GM23338 (cell line): ENCODE data around the gene BMPER. TPM values are rescaled to one million over a fixed set of nuclear protein-coding genes. Genes with fewer than 3 reads are reported as not detected.

Experiments
- ATAC-seq: fragments of 200-7000 bp; cut with Tn5 transposase; 3 replicates; pipeline ENCODE4 v1.9.1; 2020
- DNase-seq: peaks from one replicate; pipeline ENCODE4 v3.0.0-alpha.2; 2015; ENCODE audit warnings: low spot score
- H2AFZ ChIP-seq: fragments of 200-600 bp; sonication (generic); 2 replicates; pipeline ENCODE4 v1.8.0; 2016; ENCODE audit warnings: antibody characterized with exemption, mild to moderate bottlenecking, moderate library complexity
- H3F3A ChIP-seq: fragments of 200-600 bp; sonication (generic); replicated peaks from 2 replicates; pipeline ENCODE4 v1.8.0; 2017; ENCODE audit warnings: antibody characterized with exemption, mixed run types, low read depth
- H3K27ac ChIP-seq: fragments of 200-600 bp; sonication (generic); 2 replicates; pipeline ENCODE4 v1.6.1; 2016; ENCODE audit warnings: low read depth
- H3K27me3 ChIP-seq: fragments of 200-600 bp; sonication (generic); 2 replicates; pipeline ENCODE4 v1.8.0; 2016; ENCODE audit warnings: mild to moderate bottlenecking, mixed run types, moderate library complexity; ENCODE audit not compliant: insufficient read depth
- H3K36me3 ChIP-seq: fragments of 200-600 bp; sonication (generic); 2 replicates; pipeline ENCODE4 v1.8.0; 2016; ENCODE audit warnings: mild to moderate bottlenecking; ENCODE audit not compliant: insufficient read depth
- H3K4me1 ChIP-seq: fragments of 200-600 bp; sonication (generic); 2 replicates; pipeline ENCODE4 v1.8.0; 2016; ENCODE audit warnings: mild to moderate bottlenecking, moderate library complexity; ENCODE audit not compliant: insufficient read depth
- H3K4me2 ChIP-seq: fragments of 200-600 bp; sonication (generic); 2 replicates; pipeline ENCODE4 v1.7.1; 2017; ENCODE audit warnings: mixed run types
- H3K4me3 ChIP-seq: fragments of 200-600 bp; sonication (generic); 2 replicates; pipeline ENCODE4 v1.6.1; 2016; ENCODE audit warnings: mixed run types
- H3K79me2 ChIP-seq: fragments of 200-600 bp; sonication (generic); replicated peaks from 2 replicates; pipeline ENCODE4 v1.8.0; 2017; ENCODE audit warnings: mild to moderate bottlenecking; ENCODE audit not compliant: insufficient read depth
- H3K9me2 ChIP-seq: fragments of 200-600 bp; sonication (generic); 2 replicates; pipeline ENCODE4 v1.8.0; 2017; ENCODE audit not compliant: insufficient read depth
- H4K20me1 ChIP-seq: fragments of 200-600 bp; sonication (generic); replicated peaks from 2 replicates; pipeline ENCODE4 v1.8.0; 2017; ENCODE audit warnings: mild to moderate bottlenecking; ENCODE audit not compliant: insufficient read depth
- H3K27ac Mint-ChIP-seq: 2 replicates; pipeline ENCODE4 v1.8.0; 2020; ENCODE audit warnings: inconsistent platforms, mild to moderate bottlenecking, moderate library complexity, mixed read lengths
- H3K27me3 Mint-ChIP-seq: 3 replicates; pipeline ENCODE4 v1.8.0; 2022; ENCODE audit warnings: low read depth, mild to moderate bottlenecking, moderate library complexity, mixed read lengths, inconsistent platforms; ENCODE audit not compliant: insufficient read depth, poor library complexity
- H3K36me3 Mint-ChIP-seq: 3 replicates; pipeline ENCODE4 v1.8.0; 2021; ENCODE audit warnings: low read depth, mild to moderate bottlenecking, inconsistent platforms, moderate library complexity, mixed read lengths
- H3K4me1 Mint-ChIP-seq: 3 replicates; pipeline ENCODE4 v1.8.0; 2020; ENCODE audit warnings: mild to moderate bottlenecking, inconsistent platforms, mixed read lengths
- H3K4me3 Mint-ChIP-seq: 3 replicates; pipeline ENCODE4 v1.8.0; 2021; ENCODE audit warnings: moderate library complexity, mild to moderate bottlenecking, inconsistent platforms, mixed read lengths
- H3K9me3 Mint-ChIP-seq: 3 replicates; pipeline ENCODE4 v1.8.0; 2020; ENCODE audit warnings: moderate library complexity, mild to moderate bottlenecking, inconsistent platforms, mixed read lengths
- CREB1 ChIP-seq: fragments of 250-450 bp; sonication (Bioruptor Pico); IDR thresholded peaks from 2 replicates; pipeline ENCODE4 v1.5.0; 2020; ENCODE audit warnings: low read depth, mild to moderate bottlenecking, moderate library complexity
- EZH2 ChIP-seq: fragments of 200-600 bp; sonication (generic); IDR thresholded peaks from one replicate; pipeline ENCODE4 v1.8.0; 2017; ENCODE audit warnings: antibody characterized with exemption, mild to moderate bottlenecking, low read depth; ENCODE audit not compliant: unreplicated experiment
- JUNB ChIP-seq: IDR thresholded peaks from one replicate; pipeline ENCODE4 v1.6.1; 2016; ENCODE audit warnings: antibody characterized with exemption; ENCODE audit not compliant: unreplicated experiment
- NANOG ChIP-seq: IDR thresholded peaks from 2 replicates; pipeline ENCODE4 v1.6.1; 2016; ENCODE audit warnings: antibody characterized with exemption, borderline replicate concordance
- POLR2AphosphoS5 ChIP-seq: IDR thresholded peaks from 2 replicates; pipeline ENCODE4 v1.6.1; 2016; ENCODE audit warnings: antibody characterized with exemption, low read depth
- STAT1 ChIP-seq: IDR thresholded peaks from one replicate; pipeline ENCODE4 v1.6.1; 2016; ENCODE audit warnings: antibody characterized with exemption; ENCODE audit not compliant: unreplicated experiment
- ZNF114 ChIP-seq: fragments of 250-450 bp; sonication (Bioruptor Pico); IDR thresholded peaks from 2 replicates; pipeline ENCODE4 v1.5.0; 2020; ENCODE audit warnings: mild to moderate bottlenecking, moderate library complexity
- ZNF331 ChIP-seq: fragments of 250-450 bp; sonication (Bioruptor Pico); IDR thresholded peaks from 2 replicates; pipeline ENCODE4 v1.5.0; 2020; ENCODE audit warnings: low read depth, mild to moderate bottlenecking, moderate library complexity
- polyA plus RNA-seq: library from polyadenylated mRNA; unstranded; fragments of >200 nt; fragmentation: Nextera tagmentation; extraction: Ambion mirVana; gene quantifications from 2 replicates; pipeline ENCODE4 v1.2.1, GENCODE V29; 2016
- total RNA-seq: library from RNA; depleted of rRNA; stranded (reverse); fragments of >200 nt; shearing (Covaris generic); gene quantifications from 2 replicates; pipeline ENCODE4 v1.2.3, GENCODE V29; 2014
- TF ChIP-seq, protein P1 (sequence below), 2 experiments: fragments of 200-600 bp in 1 of 2; sonication (generic) in 1 of 2; conservative IDR thresholded peaks; 2 replicates each; pipeline versions ENCODE4 v1.5.1 to v1.6.1; 2016 to 2017; ENCODE audit warnings: antibody characterized with exemption in 2 of 2, low read depth in 2 of 2, mild to moderate bottlenecking in 2 of 2, moderate library complexity in 1 of 2
- TF ChIP-seq, protein P2 (sequence below): IDR thresholded peaks from 2 replicates; pipeline ENCODE4 v1.6.1; 2016; ENCODE audit warnings: antibody characterized with exemption
- TF ChIP-seq, protein P3 (sequence below): fragments of 250-450 bp; sonication (Bioruptor Pico); IDR thresholded peaks from 2 replicates; pipeline ENCODE4 v1.5.0; 2020; ENCODE audit warnings: mild to moderate bottlenecking, moderate library complexity

BMPER gene
- total and polyA plus RNA-seq, 2 experiments from 2014 or later = 0.53 to 1.4 TPM

DNA sequence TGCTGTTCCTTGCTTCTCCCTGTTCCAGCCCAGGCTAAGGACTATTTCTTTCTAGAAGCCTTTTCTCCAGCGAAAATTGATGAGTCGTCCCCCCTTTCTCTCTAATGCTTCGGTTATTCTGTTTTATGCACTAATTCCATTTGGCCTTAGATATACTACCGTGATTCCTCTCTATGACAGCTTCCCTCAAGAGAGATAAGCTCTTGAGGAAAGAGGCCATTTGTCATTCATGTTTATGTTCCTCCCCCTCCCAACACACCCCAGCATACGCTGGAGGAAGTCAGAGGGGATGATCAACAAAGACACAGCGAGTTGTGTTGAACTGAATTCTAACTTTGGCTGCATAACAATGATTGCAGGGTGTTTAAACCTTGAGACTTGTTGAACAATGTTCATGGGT lies 198.8 kb downstream of the BMPER start (continued):
- TF ChIP-seq, protein P1, sequence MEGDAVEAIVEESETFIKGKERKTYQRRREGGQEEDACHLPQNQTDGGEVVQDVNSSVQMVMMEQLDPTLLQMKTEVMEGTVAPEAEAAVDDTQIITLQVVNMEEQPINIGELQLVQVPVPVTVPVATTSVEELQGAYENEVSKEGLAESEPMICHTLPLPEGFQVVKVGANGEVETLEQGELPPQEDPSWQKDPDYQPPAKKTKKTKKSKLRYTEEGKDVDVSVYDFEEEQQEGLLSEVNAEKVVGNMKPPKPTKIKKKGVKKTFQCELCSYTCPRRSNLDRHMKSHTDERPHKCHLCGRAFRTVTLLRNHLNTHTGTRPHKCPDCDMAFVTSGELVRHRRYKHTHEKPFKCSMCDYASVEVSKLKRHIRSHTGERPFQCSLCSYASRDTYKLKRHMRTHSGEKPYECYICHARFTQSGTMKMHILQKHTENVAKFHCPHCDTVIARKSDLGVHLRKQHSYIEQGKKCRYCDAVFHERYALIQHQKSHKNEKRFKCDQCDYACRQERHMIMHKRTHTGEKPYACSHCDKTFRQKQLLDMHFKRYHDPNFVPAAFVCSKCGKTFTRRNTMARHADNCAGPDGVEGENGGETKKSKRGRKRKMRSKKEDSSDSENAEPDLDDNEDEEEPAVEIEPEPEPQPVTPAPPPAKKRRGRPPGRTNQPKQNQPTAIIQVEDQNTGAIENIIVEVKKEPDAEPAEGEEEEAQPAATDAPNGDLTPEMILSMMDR (conservative IDR thresholded peaks at IDR 0.05; ENCODE audit: low read depth in 2 of 2) = no peak
- TF ChIP-seq STAT1 = no peak

DNA sequence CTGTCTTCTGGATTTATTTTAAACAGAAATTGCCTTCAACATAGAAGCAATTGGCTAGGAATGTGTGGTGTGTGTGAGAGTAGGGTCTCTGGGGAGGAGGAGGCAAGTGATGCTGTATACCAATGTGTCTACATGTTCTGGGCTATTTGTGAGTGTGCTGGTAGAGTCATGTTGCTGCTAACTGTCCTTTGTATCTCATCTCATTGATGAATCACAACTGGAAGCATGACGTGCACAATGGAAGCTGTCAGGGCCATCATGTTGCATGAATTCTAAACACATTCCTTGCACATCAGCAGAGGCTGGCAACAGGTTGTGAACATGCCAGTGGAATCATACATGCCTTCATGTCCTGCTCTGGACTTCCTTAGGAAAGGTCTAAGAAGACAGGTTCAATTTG lies 199.7 kb downstream of the BMPER start:
- Mint-ChIP-seq H3K9me3 (no peaks in the 10 kb centered on the region; the same call in 2 of the 3 replicates), H3K4me1 (peaks cover 17% of the 10 kb centered on the region), H3K27ac (no peak overlapping the region), H3K4me3 (no peak overlapping the region), H3K27me3 (peaks cover 3% of the 10 kb centered on the region), H3K36me3 (no peaks in the 10 kb centered on the region)
- no peaks in the 10 kb centered on the region for H3K36me3 ChIP-seq
- H4K20me1 ChIP-seq = no peaks in the 10 kb centered on the region
- H2AFZ ChIP-seq = no peak overlapping the region
- DNase-seq = no peak
- H3K27ac ChIP-seq = no peak overlapping the region
- no peaks in the 10 kb centered on the region for H3K79me2 ChIP-seq
- H3K4me3 ChIP-seq = no peak overlapping the region
- H3K9me2 ChIP-seq = peaks cover 32% of the 10 kb centered on the region
- no peaks in the 10 kb centered on the region for H3K27me3 ChIP-seq
- H3F3A ChIP-seq = no peaks in the 10 kb centered on the region
- no peak for ATAC-seq
- H3K4me2 ChIP-seq = no peak overlapping the region
- peaks cover 12% of the 10 kb centered on the region for H3K4me1 ChIP-seq
- TF ChIP-seq, protein P2, sequence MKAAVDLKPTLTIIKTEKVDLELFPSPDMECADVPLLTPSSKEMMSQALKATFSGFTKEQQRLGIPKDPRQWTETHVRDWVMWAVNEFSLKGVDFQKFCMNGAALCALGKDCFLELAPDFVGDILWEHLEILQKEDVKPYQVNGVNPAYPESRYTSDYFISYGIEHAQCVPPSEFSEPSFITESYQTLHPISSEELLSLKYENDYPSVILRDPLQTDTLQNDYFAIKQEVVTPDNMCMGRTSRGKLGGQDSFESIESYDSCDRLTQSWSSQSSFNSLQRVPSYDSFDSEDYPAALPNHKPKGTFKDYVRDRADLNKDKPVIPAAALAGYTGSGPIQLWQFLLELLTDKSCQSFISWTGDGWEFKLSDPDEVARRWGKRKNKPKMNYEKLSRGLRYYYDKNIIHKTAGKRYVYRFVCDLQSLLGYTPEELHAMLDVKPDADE = no peak
- TF ChIP-seq EZH2 = no peak
- no peak for TF ChIP-seq ZNF114 (CRISPR knock-in tag)
- no peak for TF ChIP-seq JUNB
- no peak for TF ChIP-seq NANOG
- TF ChIP-seq, protein P1 (conservative IDR thresholded peaks at IDR 0.05; ENCODE audit: low read depth in 2 of 2) = no peak
- no peak for TF ChIP-seq ZNF331
- TF ChIP-seq, protein P3, sequence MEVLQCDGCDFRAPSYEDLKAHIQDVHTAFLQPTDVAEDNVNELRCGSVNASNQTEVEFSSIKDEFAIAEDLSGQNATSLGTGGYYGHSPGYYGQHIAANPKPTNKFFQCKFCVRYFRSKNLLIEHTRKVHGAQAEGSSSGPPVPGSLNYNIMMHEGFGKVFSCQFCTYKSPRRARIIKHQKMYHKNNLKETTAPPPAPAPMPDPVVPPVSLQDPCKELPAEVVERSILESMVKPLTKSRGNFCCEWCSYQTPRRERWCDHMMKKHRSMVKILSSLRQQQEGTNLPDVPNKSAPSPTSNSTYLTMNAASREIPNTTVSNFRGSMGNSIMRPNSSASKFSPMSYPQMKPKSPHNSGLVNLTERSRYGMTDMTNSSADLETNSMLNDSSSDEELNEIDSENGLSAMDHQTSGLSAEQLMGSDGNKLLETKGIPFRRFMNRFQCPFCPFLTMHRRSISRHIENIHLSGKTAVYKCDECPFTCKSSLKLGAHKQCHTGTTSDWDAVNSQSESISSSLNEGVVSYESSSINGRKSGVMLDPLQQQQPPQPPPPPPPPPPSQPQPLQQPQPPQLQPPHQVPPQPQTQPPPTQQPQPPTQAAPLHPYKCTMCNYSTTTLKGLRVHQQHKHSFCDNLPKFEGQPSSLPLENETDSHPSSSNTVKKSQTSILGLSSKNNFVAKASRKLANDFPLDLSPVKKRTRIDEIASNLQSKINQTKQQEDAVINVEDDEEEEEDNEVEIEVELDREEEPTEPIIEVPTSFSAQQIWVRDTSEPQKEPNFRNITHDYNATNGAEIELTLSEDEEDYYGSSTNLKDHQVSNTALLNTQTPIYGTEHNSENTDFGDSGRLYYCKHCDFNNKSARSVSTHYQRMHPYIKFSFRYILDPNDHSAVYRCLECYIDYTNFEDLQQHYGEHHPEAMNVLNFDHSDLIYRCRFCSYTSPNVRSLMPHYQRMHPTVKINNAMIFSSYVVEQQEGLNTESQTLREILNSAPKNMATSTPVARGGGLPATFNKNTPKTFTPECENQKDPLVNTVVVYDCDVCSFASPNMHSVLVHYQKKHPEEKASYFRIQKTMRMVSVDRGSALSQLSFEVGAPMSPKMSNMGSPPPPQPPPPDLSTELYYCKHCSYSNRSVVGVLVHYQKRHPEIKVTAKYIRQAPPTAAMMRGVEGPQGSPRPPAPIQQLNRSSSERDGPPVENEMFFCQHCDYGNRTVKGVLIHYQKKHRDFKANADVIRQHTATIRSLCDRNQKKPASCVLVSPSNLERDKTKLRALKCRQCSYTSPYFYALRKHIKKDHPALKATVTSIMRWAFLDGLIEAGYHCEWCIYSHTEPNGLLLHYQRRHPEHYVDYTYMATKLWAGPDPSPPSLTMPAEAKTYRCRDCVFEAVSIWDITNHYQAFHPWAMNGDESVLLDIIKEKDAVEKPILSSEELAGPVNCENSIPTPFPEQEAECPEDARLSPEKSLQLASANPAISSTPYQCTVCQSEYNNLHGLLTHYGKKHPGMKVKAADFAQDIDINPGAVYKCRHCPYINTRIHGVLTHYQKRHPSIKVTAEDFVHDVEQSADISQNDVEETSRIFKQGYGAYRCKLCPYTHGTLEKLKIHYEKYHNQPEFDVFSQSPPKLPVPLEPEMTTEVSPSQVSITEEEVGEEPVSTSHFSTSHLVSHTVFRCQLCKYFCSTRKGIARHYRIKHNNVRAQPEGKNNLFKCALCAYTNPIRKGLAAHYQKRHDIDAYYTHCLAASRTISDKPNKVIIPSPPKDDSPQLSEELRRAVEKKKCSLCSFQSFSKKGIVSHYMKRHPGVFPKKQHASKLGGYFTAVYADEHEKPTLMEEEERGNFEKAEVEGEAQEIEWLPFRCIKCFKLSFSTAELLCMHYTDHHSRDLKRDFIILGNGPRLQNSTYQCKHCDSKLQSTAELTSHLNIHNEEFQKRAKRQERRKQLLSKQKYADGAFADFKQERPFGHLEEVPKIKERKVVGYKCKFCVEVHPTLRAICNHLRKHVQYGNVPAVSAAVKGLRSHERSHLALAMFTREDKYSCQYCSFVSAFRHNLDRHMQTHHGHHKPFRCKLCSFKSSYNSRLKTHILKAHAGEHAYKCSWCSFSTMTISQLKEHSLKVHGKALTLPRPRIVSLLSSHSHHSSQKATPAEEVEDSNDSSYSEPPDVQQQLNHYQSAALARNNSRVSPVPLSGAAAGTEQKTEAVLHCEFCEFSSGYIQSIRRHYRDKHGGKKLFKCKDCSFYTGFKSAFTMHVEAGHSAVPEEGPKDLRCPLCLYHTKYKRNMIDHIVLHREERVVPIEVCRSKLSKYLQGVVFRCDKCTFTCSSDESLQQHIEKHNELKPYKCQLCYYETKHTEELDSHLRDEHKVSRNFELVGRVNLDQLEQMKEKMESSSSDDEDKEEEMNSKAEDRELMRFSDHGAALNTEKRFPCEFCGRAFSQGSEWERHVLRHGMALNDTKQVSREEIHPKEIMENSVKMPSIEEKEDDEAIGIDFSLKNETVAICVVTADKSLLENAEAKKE = no peak
- TF ChIP-seq POLR2AphosphoS5 = no peak
- no peak for TF ChIP-seq CREB1
